ENCODE measurements around the gene ASPHD1.
"Not testable (repeated sequence)": the region's sequence is repeated elsewhere in the genome, so short reads cannot be mapped to it uniquely, and the experiment has no call there.

Gene ASPHD1

DNA sequence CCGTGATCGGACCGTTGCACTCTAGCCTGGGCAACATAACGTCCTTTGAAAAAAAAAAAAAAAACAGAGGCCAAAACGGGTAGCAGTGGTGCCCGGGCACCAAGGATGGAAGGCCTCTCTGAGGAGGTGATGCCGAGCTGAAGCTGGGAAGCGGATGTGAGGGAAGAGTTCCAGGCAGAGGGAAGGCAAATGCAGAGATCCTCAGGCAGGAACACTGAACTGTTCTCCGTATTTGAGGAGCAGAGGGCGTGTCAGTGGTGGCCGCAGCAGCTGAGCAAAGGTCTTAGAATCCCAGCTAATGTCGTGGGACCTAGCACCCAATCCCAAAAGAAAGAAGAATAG, 26.4 kb downstream of the ASPHD1 start:
- FAIRE-seq (no peak), DNase-seq (ENCODE audit: extremely low spot score, insufficient read length, low read depth) (no peak)

- FAIRE-seq (no peak), DNase-seq (ENCODE audit: extremely low spot score, insufficient read length, low read depth) (no peak)
Observed at GRCh38 chr16:29927070-29927905, 27.0 kb downstream of the ASPHD1 start.

- DNase-seq (ENCODE audit: extremely low spot score, insufficient read length, low read depth); FAIRE-seq: not testable (repeated sequence)
Observed at GRCh38 chr16:29931750-29932149, 31.5 kb downstream of the ASPHD1 start.

DNA sequence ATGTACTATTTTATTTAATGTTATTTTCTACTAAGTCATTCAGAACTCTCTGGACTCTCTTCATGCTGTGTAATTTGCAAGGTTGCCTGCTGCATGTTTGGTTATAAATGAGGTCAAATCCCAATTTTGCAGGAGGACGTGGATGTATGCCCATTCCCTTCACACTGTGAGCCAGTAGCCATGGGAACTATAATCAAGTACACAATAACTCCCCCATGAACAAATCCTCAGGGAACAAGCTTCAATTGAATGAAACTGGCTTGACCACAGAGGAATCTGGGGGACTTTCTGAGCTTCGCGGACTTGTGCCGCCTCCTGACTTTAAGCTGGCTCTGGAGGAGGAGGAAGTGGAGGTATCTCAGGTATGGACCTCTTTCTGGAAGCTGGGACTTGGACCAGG, 40.4 kb downstream of the ASPHD1 start:
- DNase-seq (ENCODE audit: extremely low spot score, insufficient read length, low read depth) (no peak), FAIRE-seq (no peak)

DNA sequence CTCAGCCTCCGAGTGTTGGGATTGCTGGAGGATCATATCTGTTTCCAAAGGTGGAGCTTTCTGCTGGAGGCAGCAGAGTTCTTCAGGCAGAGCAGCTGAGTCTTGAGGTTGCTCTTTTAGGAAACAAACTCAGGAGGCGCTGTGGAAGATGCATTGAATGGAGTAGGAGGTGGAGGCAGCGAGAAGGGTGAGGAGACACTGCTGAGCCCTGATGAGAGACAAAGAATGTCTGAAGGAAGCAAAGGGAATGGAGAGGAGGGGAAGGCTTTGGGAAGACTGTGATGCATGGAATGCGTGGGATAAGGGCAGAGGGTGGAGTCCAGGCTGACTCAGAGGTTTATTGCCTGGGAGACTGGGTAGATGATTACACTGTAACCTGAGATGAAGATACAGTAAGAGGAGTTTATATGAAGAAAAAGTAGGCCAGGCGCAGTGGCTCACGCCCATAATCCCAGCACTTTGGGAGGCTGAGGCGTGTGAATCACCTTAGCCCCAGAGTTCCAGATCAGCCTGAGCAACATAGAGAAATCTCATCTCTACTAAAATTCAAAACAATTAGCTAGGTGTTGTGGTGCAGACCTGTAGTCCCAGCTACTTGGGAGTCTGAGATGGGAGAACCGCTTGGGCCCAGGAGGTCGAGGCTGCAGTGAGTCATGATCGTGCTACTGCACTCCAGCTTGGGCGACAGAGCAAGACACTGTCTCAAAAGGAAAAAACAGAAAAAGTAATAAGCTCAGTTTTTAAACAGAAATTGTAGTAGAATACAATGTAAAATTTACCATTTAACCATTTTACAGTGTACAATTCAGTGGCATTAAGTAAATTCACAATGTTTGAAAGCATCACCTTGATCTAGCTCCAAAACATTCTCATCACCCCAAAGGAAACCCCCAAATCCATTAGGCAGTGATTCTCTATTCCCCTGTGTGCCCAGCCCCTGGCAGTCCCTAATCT, 43.8 kb downstream of the ASPHD1 start:
- FAIRE-seq (no peak), DNase-seq (ENCODE audit: extremely low spot score, insufficient read length, low read depth) (no peak)

DNA sequence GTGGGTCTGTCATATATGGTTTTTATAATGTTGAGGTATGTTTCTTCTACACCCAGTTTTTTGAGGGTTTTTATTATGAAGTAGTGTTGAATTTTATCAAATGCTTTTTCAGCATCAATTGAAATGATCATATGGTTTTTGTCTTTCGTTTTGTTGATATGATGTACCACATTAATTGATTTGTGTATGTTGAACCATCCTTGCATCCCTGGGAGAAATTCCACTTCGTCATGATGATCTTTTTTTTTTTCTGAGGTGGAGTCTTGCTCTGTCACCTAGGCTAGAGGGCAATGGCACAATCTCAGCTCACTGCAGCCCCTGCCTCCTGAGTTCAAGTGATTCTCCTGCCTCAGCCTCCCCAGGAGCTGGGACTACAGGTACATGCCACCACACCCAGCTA, 47.6 kb downstream of the ASPHD1 start:
- DNase-seq (ENCODE audit: extremely low spot score, insufficient read length, low read depth) (no peak), FAIRE-seq (no peak)

DNA sequence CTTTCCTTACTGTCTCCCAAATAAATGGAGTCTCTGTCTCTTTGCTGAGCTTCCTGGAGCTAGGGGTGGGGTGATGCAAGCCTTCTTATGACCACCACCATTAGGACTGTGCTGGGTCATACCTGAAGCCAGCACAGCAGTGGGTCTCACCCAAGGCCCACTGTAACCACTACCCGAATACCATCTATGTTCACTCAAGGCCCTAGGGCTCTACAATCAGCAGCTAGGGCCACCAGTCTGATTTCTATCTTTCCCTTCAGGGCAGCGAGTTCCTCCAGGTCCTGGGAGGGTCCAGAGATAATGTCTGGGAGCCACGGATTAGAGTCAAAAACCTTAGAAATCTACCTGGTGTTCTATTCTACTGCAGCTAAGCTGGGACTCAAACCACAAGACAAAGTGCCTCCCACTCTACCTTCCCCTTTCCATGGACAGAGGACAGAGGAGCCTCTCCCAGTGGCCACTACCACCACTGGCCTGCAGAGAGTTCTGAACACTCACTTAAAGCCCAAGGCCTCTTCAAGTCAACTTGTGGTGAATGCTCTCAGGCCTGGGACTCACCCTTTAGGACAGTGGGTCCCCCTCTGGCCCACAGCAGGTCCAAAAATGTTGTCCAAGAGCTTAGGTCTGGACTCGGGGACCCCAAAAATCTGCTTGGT, 50.6 kb downstream of the ASPHD1 start:
- DNase-seq (ENCODE audit: extremely low spot score, insufficient read length, low read depth) (no peak), FAIRE-seq (no peak)

- DNase-seq (ENCODE audit: extremely low spot score, insufficient read length, low read depth): no peak
- no peak for FAIRE-seq
Observed at GRCh38 chr16:29951625-29952365, 51.5 kb downstream of the ASPHD1 start.

Measured in GM18507 (cell line).